KMS-11 (cell line): ENCODE measurements around the gene HS3ST5.

Experiments
- H2AFZ ChIP-seq: fragments of 200-600 bp; sonication (generic); 2 replicates; pipeline ENCODE4 v1.6.1; 2016; ENCODE audit warnings: antibody characterized with exemption, mixed run types, low read depth
- H3K27ac ChIP-seq: fragments of 200-600 bp; sonication (generic); 2 replicates; pipeline ENCODE4 v1.6.1; 2016; ENCODE audit warnings: mild to moderate bottlenecking, mixed run types
- H3K27me3 ChIP-seq: fragments of 200-600 bp; sonication (generic); 2 replicates; pipeline ENCODE4 v1.6.1; 2017; ENCODE audit warnings: mild to moderate bottlenecking, low read depth, mixed run types, moderate library complexity; ENCODE audit not compliant: insufficient read depth
- H3K36me3 ChIP-seq: fragments of 200-600 bp; sonication (generic); 2 replicates; pipeline ENCODE4 v1.6.1; 2017; ENCODE audit warnings: mild to moderate bottlenecking, mixed run types; ENCODE audit not compliant: insufficient read depth
- H3K4me1 ChIP-seq: fragments of 200-600 bp; sonication (generic); 2 replicates; pipeline ENCODE4 v1.6.1; 2016; ENCODE audit warnings: mild to moderate bottlenecking, low read depth, mixed run types; ENCODE audit not compliant: poor library complexity, severe bottlenecking
- H3K4me2 ChIP-seq: fragments of 200-600 bp; sonication (generic); 2 replicates; pipeline ENCODE4 v1.7.0; 2016; ENCODE audit warnings: mild to moderate bottlenecking, mixed run types
- H3K4me3 ChIP-seq: fragments of 200-600 bp; sonication (generic); IDR thresholded peaks from 2 replicates; pipeline ENCODE4 v1.6.1; 2017; ENCODE audit warnings: low read depth, low read length, mixed read lengths; ENCODE audit not compliant: insufficient read depth
- H3K79me2 ChIP-seq: fragments of 200-600 bp; sonication (generic); 2 replicates; pipeline ENCODE4 v1.6.1; 2016; ENCODE audit warnings: low read depth, mixed run types; ENCODE audit not compliant: insufficient read depth
- H3K9ac ChIP-seq: fragments of 200-600 bp; sonication (generic); 2 replicates; pipeline ENCODE4 v1.6.1; 2016; ENCODE audit warnings: mild to moderate bottlenecking, mixed run types
- H4K20me1 ChIP-seq: fragments of 200-600 bp; sonication (generic); 2 replicates; pipeline ENCODE4 v1.6.1; 2016; ENCODE audit warnings: mild to moderate bottlenecking, mixed run types; ENCODE audit not compliant: insufficient read depth
- CTCF ChIP-seq: fragments of 200-600 bp; sonication (generic); conservative IDR thresholded peaks from 2 replicates; pipeline ENCODE4 v1.6.1; 2017; ENCODE audit warnings: low read depth, mild to moderate bottlenecking, antibody characterized with exemption, low read length, moderate library complexity, mixed read lengths

HS3ST5 gene

GRCh38 chr6:114160881-114161280, 181.9 kb downstream of the HS3ST5 start:
- Histone ChIP-seq H2AFZ (no peak overlapping the region), H3K27me3 (no peaks in the 10 kb centered on the region), H4K20me1 (no peaks in the 10 kb centered on the region), H3K4me2 (no peak overlapping the region), H3K4me1 (no peaks in the 10 kb centered on the region), H3K9ac (no peak overlapping the region), H3K36me3 (no peaks in the 10 kb centered on the region), H3K4me3 (no peak overlapping the region), H3K27ac (no peak overlapping the region), H3K79me2 (no peaks in the 10 kb centered on the region)
- no peak for TF ChIP-seq CTCF

- Histone ChIP-seq H3K27me3 (no peaks in the 10 kb centered on the region), H3K36me3 (no peaks in the 10 kb centered on the region), H3K9ac (no peak overlapping the region), H3K4me3 (no peak overlapping the region), H2AFZ (no peak overlapping the region), H3K79me2 (no peaks in the 10 kb centered on the region), H3K4me2 (no peak overlapping the region), H3K27ac (no peak overlapping the region), H4K20me1 (no peaks in the 10 kb centered on the region), H3K4me1 (no peaks in the 10 kb centered on the region)
- no peak for TF ChIP-seq CTCF
Observed at GRCh38 chr6:114159727-114160126, 183.1 kb downstream of the HS3ST5 start.

- TF ChIP-seq CTCF = no peak
- Histone ChIP-seq H3K79me2 (no peaks in the 10 kb centered on the region), H3K4me2 (no peak overlapping the region), H3K27me3 (no peaks in the 10 kb centered on the region), H3K4me1 (no peaks in the 10 kb centered on the region), H4K20me1 (no peaks in the 10 kb centered on the region), H3K4me3 (no peak overlapping the region), H3K9ac (no peak overlapping the region), H2AFZ (no peak overlapping the region), H3K27ac (no peak overlapping the region), H3K36me3 (no peaks in the 10 kb centered on the region)
Observed at GRCh38 chr6:114158838-114159694, 183.8 kb downstream of the HS3ST5 start.

GRCh38 chr6:114158411-114158810, 184.4 kb downstream of the HS3ST5 start:
- H3K27me3 ChIP-seq = no peaks in the 10 kb centered on the region

More at GRCh38 chr6:114158411-114158810, 184.4 kb downstream of the HS3ST5 start:
- no peaks in the 10 kb centered on the region for H3K79me2 ChIP-seq
- H3K4me3 ChIP-seq = no peak overlapping the region
- no peaks in the 10 kb centered on the region for H3K4me1 ChIP-seq
- no peak overlapping the region for H3K9ac ChIP-seq
- no peak for TF ChIP-seq CTCF
- no peak overlapping the region for H3K4me2 ChIP-seq
- H3K27ac ChIP-seq = no peak overlapping the region
- no peak overlapping the region for H2AFZ ChIP-seq
- no peaks in the 10 kb centered on the region for H4K20me1 ChIP-seq
- H3K36me3 ChIP-seq = no peaks in the 10 kb centered on the region
